GM13976 (cell line): ENCODE measurements around the gene PTH1R.
A peak's percentile ranks its signal among the peaks of the same experiment; 100 is the strongest.

Source experiments
- DNase-seq: peaks from one replicate; pipeline ENCODE4 v3.0.0; 2012; ENCODE audit warnings: low spot score
- in situ Hi-C: fragments of 300-500 bp; cut with MboI; formaldehyde crosslinking; loops from one replicate; pipeline ENCODE4 v1.12.0; 2022; ENCODE audit warnings: low sequenced_read_pairs, mixed read lengths, inconsistent platforms; ENCODE audit not compliant: unreplicated experiment
- TF ChIP-seq, protein P1 (sequence below): IDR thresholded peaks from 2 replicates; pipeline ENCODE4 v1.5.1; 2012; ENCODE audit warnings: borderline replicate concordance, mild to moderate bottlenecking; ENCODE audit not compliant: insufficient read depth; ENCODE audit errors: extremely low read depth, missing control alignments, control extremely low read depth

PTH1R gene

DNA sequence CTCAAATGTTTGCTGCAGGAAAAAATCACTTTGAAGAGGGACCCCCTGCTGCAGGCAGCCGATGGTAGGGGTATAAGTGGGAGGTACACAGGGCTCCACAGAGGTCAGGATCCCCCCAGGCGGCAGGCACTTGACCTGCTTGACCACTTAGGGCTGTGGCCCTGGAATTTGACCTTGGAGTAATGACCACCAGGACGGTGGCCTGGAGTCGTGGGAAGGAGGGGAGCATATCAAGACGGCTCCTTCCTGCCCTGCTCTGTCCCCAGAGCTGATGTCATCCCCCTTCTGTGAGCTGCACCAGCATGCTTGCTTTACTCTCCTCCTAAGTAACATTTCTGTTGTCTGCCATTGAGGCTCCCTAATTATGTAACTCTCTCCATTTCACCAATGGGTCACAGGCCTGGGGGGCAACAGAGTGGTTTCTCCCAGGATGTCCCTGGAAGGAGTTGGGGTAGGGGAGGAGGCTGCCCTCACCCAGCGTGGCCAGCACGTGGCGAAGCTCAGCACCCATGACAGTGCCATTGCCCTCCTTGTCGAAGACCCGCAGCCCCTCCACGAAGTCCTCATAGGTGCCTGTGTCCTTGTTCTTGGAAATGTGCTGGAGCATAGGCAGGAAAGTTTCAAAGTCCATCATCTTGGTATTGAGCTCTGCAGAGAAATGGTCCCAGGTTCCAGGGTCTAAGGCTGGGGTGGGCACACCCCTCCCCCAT, 18.4 kb upstream of the PTH1R start:
- in situ Hi-C loops, result no loop called here
- TF ChIP-seq, protein P1, sequence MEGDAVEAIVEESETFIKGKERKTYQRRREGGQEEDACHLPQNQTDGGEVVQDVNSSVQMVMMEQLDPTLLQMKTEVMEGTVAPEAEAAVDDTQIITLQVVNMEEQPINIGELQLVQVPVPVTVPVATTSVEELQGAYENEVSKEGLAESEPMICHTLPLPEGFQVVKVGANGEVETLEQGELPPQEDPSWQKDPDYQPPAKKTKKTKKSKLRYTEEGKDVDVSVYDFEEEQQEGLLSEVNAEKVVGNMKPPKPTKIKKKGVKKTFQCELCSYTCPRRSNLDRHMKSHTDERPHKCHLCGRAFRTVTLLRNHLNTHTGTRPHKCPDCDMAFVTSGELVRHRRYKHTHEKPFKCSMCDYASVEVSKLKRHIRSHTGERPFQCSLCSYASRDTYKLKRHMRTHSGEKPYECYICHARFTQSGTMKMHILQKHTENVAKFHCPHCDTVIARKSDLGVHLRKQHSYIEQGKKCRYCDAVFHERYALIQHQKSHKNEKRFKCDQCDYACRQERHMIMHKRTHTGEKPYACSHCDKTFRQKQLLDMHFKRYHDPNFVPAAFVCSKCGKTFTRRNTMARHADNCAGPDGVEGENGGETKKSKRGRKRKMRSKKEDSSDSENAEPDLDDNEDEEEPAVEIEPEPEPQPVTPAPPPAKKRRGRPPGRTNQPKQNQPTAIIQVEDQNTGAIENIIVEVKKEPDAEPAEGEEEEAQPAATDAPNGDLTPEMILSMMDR, result no peak

DNA sequence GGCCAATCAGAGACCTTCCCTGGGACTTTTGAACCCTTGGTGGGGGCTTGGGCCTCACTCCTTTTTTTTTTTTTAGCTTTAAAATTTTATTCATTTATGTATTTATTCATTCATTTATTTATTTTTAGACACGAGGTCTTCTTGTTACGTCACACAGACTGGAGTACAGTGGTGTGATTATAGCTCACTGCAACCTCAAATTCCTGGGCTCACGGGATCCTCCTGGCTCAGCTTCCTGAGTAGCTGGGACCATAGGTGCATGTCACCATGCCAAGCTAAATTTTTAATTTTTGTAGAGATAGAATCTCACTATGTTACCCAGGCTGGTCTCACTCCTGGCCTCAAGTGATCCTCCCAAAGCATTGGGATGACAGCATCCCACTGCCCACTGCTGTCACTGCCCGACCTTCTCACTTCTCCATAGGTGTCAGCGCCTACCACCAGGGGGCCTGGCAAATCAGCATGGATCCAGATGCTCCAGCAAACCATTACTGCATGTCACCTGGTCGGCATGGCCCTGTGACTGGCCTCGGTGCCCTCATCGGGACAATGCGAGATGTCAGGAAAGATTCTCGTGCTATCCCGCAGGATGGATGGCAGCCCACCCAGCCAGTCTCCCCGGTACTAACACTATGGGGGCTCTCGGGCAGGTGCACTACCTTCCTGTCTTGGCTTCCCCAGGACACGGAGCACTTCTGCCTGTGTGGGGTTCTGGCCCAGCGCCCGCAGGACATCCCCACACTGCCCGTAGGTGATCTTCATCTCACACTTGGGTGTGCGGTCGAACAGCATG, 17.3 kb upstream of the PTH1R start:
- TF ChIP-seq, protein P1, result peak; percentile 10
- in situ Hi-C loops, result no loop called here
- DNase-seq, result no peak

More for the DNA sequence above, 18.4 kb upstream of the PTH1R start:
- DNase-seq, result no peak

DNA sequence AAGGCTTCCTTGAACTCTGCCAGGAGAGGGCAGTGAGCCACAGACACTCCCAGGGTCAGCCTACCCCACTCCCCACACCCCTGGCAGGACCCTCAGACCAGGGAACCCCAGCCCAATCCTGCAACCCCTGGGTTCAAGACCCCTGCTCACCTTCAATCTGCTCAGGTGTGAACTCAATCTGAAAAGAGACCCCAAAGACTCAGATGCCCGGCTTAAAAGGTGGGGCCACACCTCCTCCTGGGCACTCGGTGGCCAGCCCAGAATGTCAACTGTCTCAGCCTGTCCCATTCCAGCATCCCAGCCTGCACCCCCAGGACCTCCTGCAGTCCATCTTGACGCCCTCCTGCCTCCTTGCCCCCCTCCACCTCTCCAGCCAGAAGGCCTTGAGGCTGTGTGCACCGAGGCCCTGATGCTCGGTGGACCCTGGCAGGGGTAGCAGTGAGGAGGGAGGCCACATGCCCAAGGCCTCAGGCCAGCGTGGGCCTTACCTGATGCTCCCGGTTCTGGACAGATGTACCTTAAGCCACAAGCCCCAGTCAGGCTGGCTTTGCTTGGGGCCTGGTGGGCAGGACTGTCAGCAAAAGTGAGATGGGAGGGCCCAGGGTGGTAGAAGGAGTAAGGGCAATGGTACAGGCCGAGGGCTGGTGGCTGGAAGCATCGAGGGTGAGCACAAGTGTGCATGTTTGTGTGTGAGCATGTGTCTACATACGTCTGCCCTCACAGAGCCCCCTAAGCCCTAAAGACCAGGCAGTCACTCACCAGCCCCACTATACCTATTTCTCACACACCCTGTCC, 16.5 kb upstream of the PTH1R start:
- TF ChIP-seq, protein P1, result no peak
- in situ Hi-C loops, result no loop called here
- DNase-seq, result no peak

DNA sequence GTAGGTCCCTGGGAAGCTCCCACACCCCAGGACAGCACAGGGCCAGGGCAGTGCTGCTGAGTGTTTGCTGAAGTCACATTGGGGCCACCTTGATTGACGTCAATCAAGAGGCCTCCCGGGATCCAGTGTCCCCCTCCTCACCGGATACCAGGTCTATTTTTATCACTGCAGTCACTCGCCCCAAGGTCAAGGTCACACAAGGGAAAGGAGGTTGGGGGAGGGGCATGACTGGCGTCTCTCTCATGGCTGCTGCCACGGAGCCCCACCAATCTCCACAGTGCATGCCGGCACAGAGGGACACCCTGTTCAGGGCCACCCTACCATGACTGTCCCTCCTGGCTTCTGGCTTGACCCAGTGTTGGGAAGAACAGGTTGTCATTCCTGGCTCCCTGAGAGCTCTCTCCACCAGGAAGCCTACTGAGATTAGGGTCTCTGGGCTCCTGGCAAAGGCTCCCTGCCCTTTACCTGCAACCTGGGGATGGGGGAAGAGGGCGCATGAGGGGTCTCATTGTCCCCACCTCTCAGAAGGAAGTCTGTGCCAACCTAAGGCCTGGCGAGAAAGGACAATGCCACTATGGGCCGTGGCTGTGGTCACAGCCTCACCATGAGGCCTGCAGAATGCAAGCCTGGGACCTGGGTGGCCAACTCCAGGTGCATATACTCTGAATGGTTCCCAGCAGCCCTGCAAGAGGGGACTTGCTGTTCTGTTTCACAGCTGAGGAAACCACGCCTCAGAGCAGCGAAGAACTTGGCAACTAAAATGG, 15.7 kb upstream of the PTH1R start:
- DNase-seq, result no peak
- in situ Hi-C loops, result no loop called here
- TF ChIP-seq, protein P1, result no peak

GRCh38 chr3:46862369-46863025, 15.0 kb upstream of the PTH1R start:
- no peak for DNase-seq
- in situ Hi-C loops, result no loop called here
- TF ChIP-seq, protein P1, result no peak
